Suprapubic skin (tissue), 4 donors: ENCODE data around the gene ASPN. TPM values are rescaled to one million over a fixed set of nuclear protein-coding genes. Genes with fewer than 3 reads are reported as not detected.

Experiments used
- DNase-seq, 2 donors: peaks; one replicate each; pipeline ENCODE4 v3.0.0-alpha.2; 2019; ENCODE audit warnings: low spot score in 2 of 2
- H3K27ac ChIP-seq: fragments of 200-600 bp; sonication (generic); one replicate; pipeline ENCODE4 v1.5.1; 2019
- H3K27me3 ChIP-seq: fragments of 200-600 bp; sonication (generic); one replicate; pipeline ENCODE4 v1.5.1; 2019
- H3K36me3 ChIP-seq: fragments of 200-600 bp; sonication (generic); one replicate; pipeline ENCODE4 v1.5.1; 2019
- H3K4me1 ChIP-seq: fragments of 200-600 bp; sonication (generic); one replicate; pipeline ENCODE4 v1.5.1; 2019
- H3K4me3 ChIP-seq: fragments of 200-600 bp; sonication (generic); one replicate; pipeline ENCODE4 v1.5.1; 2019; ENCODE audit warnings: mild to moderate bottlenecking
- H3K9me3 ChIP-seq: fragments of 200-600 bp; sonication (generic); one replicate; pipeline ENCODE4 v1.5.1; 2019
- EP300 ChIP-seq: sonication (generic); formaldehyde crosslinking; IDR thresholded peaks from one replicate; pipeline ENCODE4 v1.6.1; 2017; ENCODE audit warnings: antibody characterized with exemption
- POLR2A ChIP-seq, 2 donors: fragments of 450-650 bp; IDR thresholded peaks; one replicate each; pipeline ENCODE4 v1.6.1; 2017; ENCODE audit warnings: antibody characterized with exemption in 2 of 2, mild to moderate bottlenecking in 2 of 2, moderate library complexity in 2 of 2
- POLR2AphosphoS5 ChIP-seq, 3 donors: sonication (generic); formaldehyde crosslinking; IDR thresholded peaks; one replicate each; pipeline ENCODE4 v1.6.1; 2017; ENCODE audit warnings: antibody characterized with exemption in 3 of 3
- WGBS: methylation state at CpG from one replicate; pipeline ENCODE4 v1.1.5; 2018; 5-methylcytosine and 5-hydroxymethylcytosine counted together
- total RNA-seq, 4 donors: library from RNA; depleted of rRNA; stranded (reverse); fragments of >200 nt; gene quantifications; one replicate each; pipeline ENCODE4 v1.1.0, GENCODE V29; 2016
- TF ChIP-seq, protein P1 (sequence below), 2 donors: fragments of 200-600 bp in 1 of 2; fragments of 450-650 bp in 1 of 2; sonication (generic) in 1 of 2; IDR thresholded peaks; one replicate each; pipeline ENCODE4 v1.5.1; 2016 to 2019; ENCODE audit warnings: antibody characterized with exemption in 2 of 2, mild to moderate bottlenecking in 1 of 2, moderate library complexity in 1 of 2

Gene ASPN
- total RNA-seq, 4 donors from 2014 or later, result 2.8 to 13.3 (median 5.3) TPM

DNA sequence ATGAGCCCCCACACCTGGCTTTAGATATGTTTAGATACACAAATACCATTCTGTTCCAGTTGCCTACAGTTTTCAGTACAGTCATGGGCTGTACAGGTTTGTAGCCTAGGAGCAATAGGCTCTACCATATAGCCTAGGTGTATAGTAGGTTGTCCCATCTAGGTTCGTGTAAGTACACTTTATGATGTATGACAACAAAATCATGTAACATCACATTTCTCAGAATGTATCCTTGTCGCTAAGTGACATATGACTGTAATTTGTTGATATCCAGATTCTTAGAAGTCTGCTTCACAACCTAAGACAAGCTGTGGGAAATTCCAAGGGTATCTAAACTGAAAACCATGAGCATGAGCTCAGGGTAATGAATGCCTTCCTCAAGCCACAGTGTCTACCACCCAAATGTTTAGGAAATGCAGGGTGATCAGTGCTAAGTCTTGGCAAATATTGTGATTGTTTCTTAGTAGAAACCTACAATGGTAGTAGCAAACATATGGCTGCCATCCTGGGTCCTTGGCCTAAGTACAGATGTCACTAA, 45.1 kb upstream of the ASPN start:
- Histone ChIP-seq H3K27ac (no peak overlapping the region), H3K4me1 (no peaks in the 10 kb centered on the region), H3K9me3 (peaks cover 4% of the 10 kb centered on the region), H3K4me3 (no peak overlapping the region), H3K27me3 (no peaks in the 10 kb centered on the region), H3K36me3 (no peaks in the 10 kb centered on the region)
- no peak for DNase-seq
- TF ChIP-seq, protein P1, sequence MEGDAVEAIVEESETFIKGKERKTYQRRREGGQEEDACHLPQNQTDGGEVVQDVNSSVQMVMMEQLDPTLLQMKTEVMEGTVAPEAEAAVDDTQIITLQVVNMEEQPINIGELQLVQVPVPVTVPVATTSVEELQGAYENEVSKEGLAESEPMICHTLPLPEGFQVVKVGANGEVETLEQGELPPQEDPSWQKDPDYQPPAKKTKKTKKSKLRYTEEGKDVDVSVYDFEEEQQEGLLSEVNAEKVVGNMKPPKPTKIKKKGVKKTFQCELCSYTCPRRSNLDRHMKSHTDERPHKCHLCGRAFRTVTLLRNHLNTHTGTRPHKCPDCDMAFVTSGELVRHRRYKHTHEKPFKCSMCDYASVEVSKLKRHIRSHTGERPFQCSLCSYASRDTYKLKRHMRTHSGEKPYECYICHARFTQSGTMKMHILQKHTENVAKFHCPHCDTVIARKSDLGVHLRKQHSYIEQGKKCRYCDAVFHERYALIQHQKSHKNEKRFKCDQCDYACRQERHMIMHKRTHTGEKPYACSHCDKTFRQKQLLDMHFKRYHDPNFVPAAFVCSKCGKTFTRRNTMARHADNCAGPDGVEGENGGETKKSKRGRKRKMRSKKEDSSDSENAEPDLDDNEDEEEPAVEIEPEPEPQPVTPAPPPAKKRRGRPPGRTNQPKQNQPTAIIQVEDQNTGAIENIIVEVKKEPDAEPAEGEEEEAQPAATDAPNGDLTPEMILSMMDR (IDR thresholded peaks at IDR 0.05), result no peak
- TF ChIP-seq POLR2A (IDR thresholded peaks at IDR 0.05) (no peak), POLR2AphosphoS5 (IDR thresholded peaks at IDR 0.05) (no peak), EP300 (no peak)
- WGBS, result 95% methylated on average over 2 of the region's 2 CpGs

DNA sequence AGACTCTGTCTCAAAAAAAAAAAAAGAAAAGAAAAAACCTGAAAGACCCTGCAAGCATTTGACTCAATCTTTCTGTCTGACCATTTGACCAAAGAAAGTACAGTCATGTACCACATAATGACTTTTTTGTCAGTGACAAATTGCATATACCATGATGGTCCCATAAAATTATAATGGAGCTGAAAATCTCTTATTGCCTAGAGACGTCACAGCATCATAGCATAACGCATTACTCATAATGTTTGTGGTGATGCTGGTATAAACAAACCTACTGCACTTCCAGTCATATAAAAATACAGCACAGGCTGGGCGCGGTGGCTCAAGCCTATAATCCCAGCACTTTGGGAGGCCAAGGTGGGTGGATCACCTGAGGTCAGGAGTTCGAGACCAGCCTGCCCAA, 43.0 kb upstream of the ASPN start:
- no peak overlapping the region for H3K4me3 ChIP-seq
- H3K27ac ChIP-seq, result no peak overlapping the region
- 97% methylated on average over 5 of the region's 5 CpGs for WGBS
- no peaks in the 10 kb centered on the region for H3K36me3 ChIP-seq
- H3K4me1 ChIP-seq, result no peaks in the 10 kb centered on the region
- TF ChIP-seq POLR2AphosphoS5 (IDR thresholded peaks at IDR 0.05) (no peak), POLR2A (IDR thresholded peaks at IDR 0.05) (no peak), EP300 (no peak)
- TF ChIP-seq, protein P1 (IDR thresholded peaks at IDR 0.05), result no peak
- no peaks in the 10 kb centered on the region for H3K27me3 ChIP-seq
- DNase-seq, result no peak
- no peaks in the 10 kb centered on the region for H3K9me3 ChIP-seq

DNA sequence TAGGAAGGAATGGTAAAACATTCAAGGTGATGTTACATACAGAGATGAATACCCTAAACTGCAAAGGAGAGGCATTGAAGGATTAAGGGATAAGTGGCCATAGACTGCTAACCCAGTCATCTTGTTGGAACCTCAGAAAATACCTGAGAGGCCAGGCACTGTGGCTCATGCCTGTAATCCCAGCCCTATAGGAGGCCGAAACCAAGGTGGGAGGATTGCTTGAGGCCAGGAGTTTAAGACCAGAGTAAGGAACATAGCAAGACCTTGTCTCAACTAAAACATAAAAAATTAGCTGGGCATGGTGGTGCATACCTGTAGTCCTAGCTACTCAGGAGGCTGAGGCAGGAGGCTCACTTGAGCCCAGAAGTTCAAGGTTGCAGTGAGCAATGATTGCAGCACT, 42.6 kb upstream of the ASPN start:
- no peak overlapping the region for H3K27ac ChIP-seq
- H3K4me3 ChIP-seq, result no peak overlapping the region
- no peak for DNase-seq
- no peaks in the 10 kb centered on the region for H3K9me3 ChIP-seq
- 95% methylated on average over 1 of the region's 1 CpG for WGBS
- no peaks in the 10 kb centered on the region for H3K36me3 ChIP-seq
- no peaks in the 10 kb centered on the region for H3K27me3 ChIP-seq
- H3K4me1 ChIP-seq, result no peaks in the 10 kb centered on the region
- TF ChIP-seq EP300 (no peak), POLR2A (IDR thresholded peaks at IDR 0.05) (no peak), POLR2AphosphoS5 (IDR thresholded peaks at IDR 0.05) (no peak)
- TF ChIP-seq, protein P1 (IDR thresholded peaks at IDR 0.05), result no peak

DNA sequence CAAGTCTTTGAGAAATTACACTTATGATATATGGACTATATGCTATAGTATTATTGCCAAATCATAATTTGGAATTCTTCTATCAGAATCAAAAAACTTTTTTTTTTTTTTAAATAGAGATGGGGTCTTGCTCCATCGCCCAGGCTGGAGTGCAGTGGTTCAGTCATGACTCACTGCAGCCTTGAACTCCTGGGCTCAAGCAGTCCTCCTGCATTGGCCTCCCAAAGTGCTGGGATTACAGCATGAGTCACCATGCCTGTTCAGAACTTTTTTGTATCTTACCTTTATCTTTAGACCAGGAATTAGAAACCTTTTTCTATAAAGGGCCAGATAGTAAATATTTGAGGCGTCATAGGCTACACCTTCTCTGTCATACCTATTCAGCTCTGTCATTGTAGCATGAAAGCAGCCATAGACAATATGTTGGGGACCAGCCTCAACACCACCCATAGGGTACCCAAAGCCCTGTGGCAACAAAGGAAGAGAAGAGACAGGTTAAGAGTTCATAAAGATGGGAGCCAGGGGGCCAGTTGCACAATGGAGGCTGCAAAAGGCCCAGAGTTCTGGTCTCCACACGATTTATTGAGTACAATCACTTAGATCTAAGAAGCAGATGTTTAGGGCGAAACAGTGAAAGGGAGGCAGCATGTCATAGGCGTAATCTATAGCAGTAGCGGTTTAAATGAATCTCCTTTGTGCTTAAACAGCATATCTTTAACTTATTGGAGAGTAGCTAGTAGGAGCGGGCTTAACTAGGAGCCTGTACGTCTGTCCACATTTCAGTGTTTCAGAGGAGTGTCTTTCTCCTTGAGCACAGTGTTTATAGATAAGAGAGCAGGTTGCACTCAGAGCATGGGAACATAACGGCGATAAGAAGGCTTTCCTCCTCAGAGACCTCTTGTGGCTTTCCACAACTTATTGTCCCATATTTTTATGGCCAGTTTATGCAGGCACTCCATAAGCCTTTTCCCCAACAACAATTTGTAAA, 41.0 kb upstream of the ASPN start:
- Histone ChIP-seq H3K9me3 (no peaks in the 10 kb centered on the region), H3K4me1 (no peaks in the 10 kb centered on the region), H3K36me3 (no peaks in the 10 kb centered on the region), H3K4me3 (no peak overlapping the region), H3K27me3 (no peaks in the 10 kb centered on the region), H3K27ac (no peak overlapping the region)
- whole genome bisulfite sequencing, result 96% methylated on average over 10 of the region's 10 CpGs
- TF ChIP-seq, protein P1 (IDR thresholded peaks at IDR 0.05), result no peak
- TF ChIP-seq POLR2A (IDR thresholded peaks at IDR 0.05) (no peak), POLR2AphosphoS5 (IDR thresholded peaks at IDR 0.05) (no peak), EP300 (no peak)
- DNase-seq, result no peak

DNA sequence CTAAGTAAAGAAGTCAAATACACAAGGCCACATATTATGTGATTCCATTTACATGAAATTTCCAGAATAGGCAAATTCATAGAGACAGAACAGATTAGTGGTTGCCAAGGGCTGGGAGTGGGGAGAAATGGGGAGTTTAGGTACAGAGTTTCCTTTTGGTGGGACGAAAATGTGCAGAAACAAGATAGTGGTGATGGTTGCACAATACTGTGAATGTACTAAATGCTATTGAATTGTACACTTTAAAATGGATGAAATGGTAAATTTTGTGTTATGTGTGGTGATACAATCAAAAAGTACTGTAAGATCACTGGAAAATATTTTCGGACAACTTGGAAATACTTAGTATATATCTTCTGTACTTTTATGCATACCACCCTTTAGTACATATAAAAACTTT, 38.5 kb upstream of the ASPN start:
- no peak overlapping the region for H3K27ac ChIP-seq
- no peak overlapping the region for H3K4me3 ChIP-seq
- TF ChIP-seq POLR2AphosphoS5 (IDR thresholded peaks at IDR 0.05), result no peak
- no peak for TF ChIP-seq EP300
- TF ChIP-seq, protein P1 (IDR thresholded peaks at IDR 0.05), result no peak
- TF ChIP-seq POLR2A (IDR thresholded peaks at IDR 0.05), result no peak
- H3K4me1 ChIP-seq, result no peaks in the 10 kb centered on the region
- no peak for DNase-seq
- no peaks in the 10 kb centered on the region for H3K9me3 ChIP-seq
- no peaks in the 10 kb centered on the region for H3K27me3 ChIP-seq
- peaks cover 4% of the 10 kb centered on the region for H3K36me3 ChIP-seq
- WGBS, result 91% methylated on average over 2 of the region's 2 CpGs
